Measurements from ENCODE around the gene MLF1.
A peak's percentile ranks its signal among the peaks of the same experiment; 100 is the strongest.

MLF1 gene

DNA sequence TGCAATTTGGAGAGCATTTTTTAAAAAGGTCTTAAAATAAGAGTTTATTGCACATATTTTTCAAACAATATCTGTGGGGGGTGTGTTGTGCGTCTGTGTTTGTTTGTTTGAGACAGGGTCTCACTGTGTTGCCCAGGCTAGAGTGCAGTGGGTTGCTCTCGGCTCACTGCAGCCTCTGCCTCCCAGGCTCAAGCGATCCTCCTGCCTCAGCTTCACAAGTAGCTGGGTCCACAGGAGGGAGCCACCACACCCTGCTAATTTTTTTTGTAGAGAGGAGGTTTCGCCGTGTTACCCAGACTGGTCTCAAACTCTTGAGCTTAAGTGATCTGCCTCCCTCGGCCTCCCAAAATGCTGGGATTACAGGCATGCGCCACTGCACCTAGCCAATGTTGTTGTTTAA lies 2.7 kb downstream of the MLF1 start:
- DNase-seq, result no peak

- DNase-seq, result no peak
These were observed 3.7 kb downstream of the MLF1 start for GRCh38 chr3:158574646-158575045.

DNA sequence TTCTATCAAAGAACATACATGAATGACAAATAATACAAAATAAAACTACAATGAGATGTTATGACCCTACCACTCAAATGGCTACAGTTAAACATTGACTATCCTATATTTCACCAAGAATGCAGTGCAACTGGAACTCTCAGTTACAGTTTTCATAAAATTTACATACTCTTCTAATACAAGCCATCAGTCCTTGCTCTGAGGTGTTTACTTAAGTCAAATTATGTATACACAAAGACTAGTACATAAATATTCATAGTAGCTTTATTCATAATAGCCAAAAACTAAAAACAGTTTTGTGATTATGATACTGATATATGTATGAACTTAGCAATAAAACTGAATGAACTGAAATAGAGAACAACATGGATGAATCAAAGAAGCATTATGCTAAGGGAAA lies 19.2 kb downstream of the MLF1 start:
- DNase-seq, result no peak

DNA sequence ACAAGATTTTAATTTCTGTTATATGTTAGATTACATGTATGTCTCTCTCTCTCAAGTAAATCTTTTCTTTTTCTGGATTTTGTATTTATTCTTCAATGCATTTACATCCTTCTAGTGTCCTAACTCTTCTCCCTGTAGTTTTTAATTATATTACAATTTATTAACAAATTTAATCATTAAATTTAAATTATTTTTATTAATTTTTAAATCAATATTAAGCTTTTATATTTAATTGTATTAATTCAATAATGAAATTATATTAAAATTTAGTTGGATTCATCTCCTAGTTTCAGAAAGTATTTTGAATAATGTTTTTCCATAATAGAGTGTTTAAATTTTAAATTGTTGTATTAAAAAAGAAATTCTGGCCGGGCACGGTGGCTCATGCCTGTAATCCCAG lies 29.8 kb downstream of the MLF1 start:
- DNase-seq, result no peak

- no peak for DNase-seq
These were observed 31.2 kb downstream of the MLF1 start for GRCh38 chr3:158602227-158602626.

- no peak for DNase-seq
These were observed 47.2 kb downstream of the MLF1 start for GRCh38 chr3:158617982-158618875.

- no peak for DNase-seq
These were observed 54.9 kb downstream of the MLF1 start for GRCh38 chr3:158625881-158626280.

- no peak for DNase-seq
These were observed 61.0 kb downstream of the MLF1 start for GRCh38 chr3:158631981-158632380.

DNA sequence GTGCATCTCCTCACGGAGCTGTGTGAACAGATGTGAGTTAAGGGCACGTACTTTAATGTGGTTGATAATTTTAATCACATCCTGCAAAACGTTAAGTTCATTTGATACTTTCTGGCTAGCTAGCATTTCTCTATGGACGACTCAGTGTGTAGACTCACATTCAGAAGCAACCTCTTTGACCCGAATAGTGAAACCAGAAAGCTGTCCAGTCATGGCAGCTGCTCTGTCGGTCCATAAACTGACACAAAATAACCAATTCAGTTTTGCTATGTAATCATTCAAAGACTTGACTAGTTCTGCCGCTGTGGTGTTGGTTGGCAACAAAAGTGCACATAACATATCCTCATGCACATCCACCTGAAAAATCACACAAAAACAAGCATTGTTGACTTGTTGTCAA lies 69.7 kb downstream of the MLF1 start:
- DNase-seq, result no peak

DNA sequence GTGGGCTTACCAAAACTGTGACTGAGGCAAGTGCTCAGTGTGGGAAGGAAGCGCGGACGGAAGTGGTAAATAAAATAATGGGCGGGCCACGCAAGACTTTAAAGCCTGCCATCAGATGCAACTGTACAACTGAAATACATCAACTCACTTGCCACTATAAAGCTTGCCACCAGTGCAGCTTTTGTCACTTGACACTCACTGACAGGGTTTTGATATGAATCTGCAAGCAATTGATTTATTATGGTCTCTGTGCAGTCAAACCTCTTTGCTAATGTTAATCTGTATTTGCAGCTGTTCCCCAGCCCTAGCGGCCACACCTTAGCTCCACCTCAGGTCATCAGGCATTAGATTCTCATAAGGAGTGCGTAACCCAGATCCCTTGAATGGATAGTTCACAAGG lies 71.0 kb downstream of the MLF1 start:
- DNase-seq, result no peak

DNA sequence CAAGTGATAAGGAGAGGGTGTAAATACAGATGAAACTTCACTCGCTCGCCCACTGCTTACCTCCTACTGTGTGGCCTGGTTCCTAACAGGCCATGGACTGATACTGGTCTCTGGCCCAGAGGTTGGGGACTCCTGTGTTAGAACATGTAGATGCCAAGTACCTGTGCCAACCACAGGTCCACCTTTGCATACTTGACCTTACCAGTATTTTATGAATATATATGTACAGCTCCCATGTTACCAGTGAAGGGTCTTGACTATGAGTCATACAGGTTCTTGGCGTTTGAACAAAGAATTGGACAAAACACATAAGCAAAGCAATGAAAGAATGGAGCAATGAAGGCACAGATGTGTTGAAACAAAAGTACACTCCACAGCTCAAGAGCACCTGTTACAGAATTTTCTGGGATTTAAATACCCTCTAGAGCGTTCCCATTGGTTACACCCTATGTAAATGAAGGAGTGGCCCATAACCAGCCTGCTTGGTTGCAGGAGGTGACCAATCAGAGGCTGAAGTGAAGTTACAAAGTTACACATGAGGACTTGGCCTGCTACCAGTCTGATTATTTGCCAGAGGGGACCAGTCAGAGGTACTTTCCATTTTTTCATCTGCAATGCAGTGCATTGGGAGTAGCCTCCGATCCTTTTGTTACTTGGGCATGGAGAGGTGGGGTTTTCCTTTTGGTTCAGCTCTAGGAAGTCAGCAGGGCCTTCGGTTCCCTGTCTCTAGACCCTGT lies 71.6 kb downstream of the MLF1 start:
- DNase-seq, result no peak

- DNase-seq, result peak; percentile 70 to 96 (median 90)
These were observed 73.4 kb downstream of the MLF1 start, which contains the start of gene GFM1 for GRCh38 chr3:158644345-158644908. Gene GFM1 (plus strand): TSS chr3:158644527. CDS start chr3:158644635, 108 bp downstream.

- DNase-seq, result no peak
These were observed 78.8 kb downstream of the MLF1 start for GRCh38 chr3:158649791-158650190.

GRCh38 chr3:158651192-158651591 lies 80.2 kb downstream of the MLF1 start:
- no peak for DNase-seq

DNA sequence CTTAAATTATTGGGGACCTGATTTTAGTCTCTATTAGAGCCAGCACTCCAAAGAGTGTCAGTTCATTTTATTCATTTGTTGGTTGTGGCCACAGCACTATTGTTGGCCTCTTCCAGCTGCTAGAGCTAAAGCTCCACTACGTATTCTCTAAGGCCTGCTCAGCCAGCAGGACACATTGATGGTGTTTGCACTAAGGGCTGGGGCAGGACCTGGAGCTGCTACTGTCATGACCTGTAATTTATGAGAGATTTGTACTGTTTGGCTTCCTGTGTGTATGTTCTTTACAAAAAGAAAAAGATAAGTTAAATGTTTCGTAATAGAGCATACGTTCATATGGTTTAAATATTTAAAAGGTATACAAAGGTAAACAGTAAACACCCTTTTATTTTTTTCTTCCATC lies 81.5 kb downstream of the MLF1 start:
- DNase-seq, result no peak

Data from anterior cingulate cortex (tissue), 58 donors.